Measurements from ENCODE around the gene ZNF773. TPM values are rescaled to one million over a fixed set of nuclear protein-coding genes. Genes with fewer than 3 reads are reported as not detected.
A peak's percentile ranks its signal among the peaks of the same experiment; 100 is the strongest.
"Not testable (repeated sequence)": the region's sequence is repeated elsewhere in the genome, so short reads cannot be mapped to it uniquely, and the experiment has no call there.

The ZNF773 gene
- 4.0 TPM for polyA plus RNA-seq (2013, experiment 1 of 2)
- polyA plus RNA-seq (2013, experiment 2 of 2) = 3.6 TPM

GRCh38 chr19:57499680-57500395 lies at the start of gene ZNF773:
TSS of gene ZNF773 (plus strand) at chr19:57499938. CDS start at chr19:57500081, 143 bp downstream.
- peaks cover 12% of the 10 kb centered on the region for H3K79me2 ChIP-seq (ENCODE audit: control insufficient read depth, insufficient read depth, low read length)
- not testable (repeated sequence) for H3K18ac ChIP-seq (ENCODE audit: low read length); H3K36me3 ChIP-seq (ENCODE audit: control insufficient read depth, insufficient read depth, low read length); H3K23ac ChIP-seq (ENCODE audit: low read length); H4K5ac ChIP-seq (ENCODE audit: low read length); H3K4ac ChIP-seq (ENCODE audit: low read depth, low read length); H2BK15ac ChIP-seq (replicated peaks; ENCODE audit: low read depth); H3K27ac ChIP-seq (ENCODE audit: low read depth, low read length); H3K27me3 ChIP-seq (ENCODE audit: insufficient read depth, low read length, poor library complexity); H4K8ac ChIP-seq (ENCODE audit: low read depth, low read length); H2AK5ac ChIP-seq (ENCODE audit: low read length); H2BK5ac ChIP-seq (ENCODE audit: low read length); H3K4me1 ChIP-seq (ENCODE audit: control insufficient read depth, low read depth, low read length); H2BK120ac ChIP-seq (ENCODE audit: low read depth, low read length)
- peak within 1 kb of the TSS; percentile 68 for H3K4me3 ChIP-seq (ENCODE audit: low read length)
- peak within 1 kb of the TSS; percentile 89 for H3K56ac ChIP-seq (ENCODE audit: low read length)
- H3K4me2 ChIP-seq (ENCODE audit: low read length) = peak within 1 kb of the TSS; percentile 35
- peak; percentile 98 for DNase-seq
- H3K9ac ChIP-seq (ENCODE audit: low read length) = peak within 1 kb of the TSS; percentile 82
- WGBS (ENCODE audit: extremely low coverage, insufficient coverage, low lambda C conversion rate) = 100% methylated on average over 2 of the region's 69 CpGs
- H3K79me1 ChIP-seq (ENCODE audit: low read length) = peaks cover 12% of the 10 kb centered on the region

GRCh38 chr19:57452307-57452706 lies 47.4 kb upstream of the ZNF773 start:
- Histone ChIP-seq H3K27me3 (ENCODE audit: insufficient read depth, low read length, poor library complexity) (no peaks in the 10 kb centered on the region), H2BK5ac (ENCODE audit: low read length) (no peak overlapping the region), H2BK120ac (ENCODE audit: low read depth, low read length) (no peak overlapping the region), H3K36me3 (ENCODE audit: control insufficient read depth, insufficient read depth, low read length) (no peaks in the 10 kb centered on the region), H3K4ac (ENCODE audit: low read depth, low read length) (no peak overlapping the region), H3K4me3 (ENCODE audit: low read length) (no peak overlapping the region), H3K9ac (ENCODE audit: low read length) (no peak overlapping the region), H3K4me2 (ENCODE audit: low read length) (no peak overlapping the region), H3K79me1 (ENCODE audit: low read length) (no peaks in the 10 kb centered on the region), H4K8ac (ENCODE audit: low read depth, low read length) (no peak overlapping the region), H3K18ac (ENCODE audit: low read length) (no peak overlapping the region), H3K56ac (ENCODE audit: low read length) (no peak overlapping the region), H4K5ac (ENCODE audit: low read length) (no peak overlapping the region), H3K4me1 (ENCODE audit: control insufficient read depth, low read depth, low read length) (no peaks in the 10 kb centered on the region), H3K27ac (ENCODE audit: low read depth, low read length) (no peak overlapping the region), H3K79me2 (ENCODE audit: control insufficient read depth, insufficient read depth, low read length) (no peaks in the 10 kb centered on the region), H2BK15ac (replicated peaks; ENCODE audit: low read depth) (no peak overlapping the region), H3K23ac (ENCODE audit: low read length) (no peak overlapping the region), H2AK5ac (ENCODE audit: low read length) (no peak overlapping the region)
- WGBS (ENCODE audit: extremely low coverage, insufficient coverage, low lambda C conversion rate) = no CpG with 5 or more reads among the region's 3 CpGs
- DNase-seq = no peak

GRCh38 chr19:57465680-57466381 lies 33.9 kb upstream of the ZNF773 start:
- Histone ChIP-seq H3K4me3 (ENCODE audit: low read length) (no peak overlapping the region), H2BK5ac (ENCODE audit: low read length) (no peak overlapping the region), H2BK120ac (ENCODE audit: low read depth, low read length) (no peak overlapping the region), H3K9ac (ENCODE audit: low read length) (no peak overlapping the region), H3K36me3 (ENCODE audit: control insufficient read depth, insufficient read depth, low read length) (no peaks in the 10 kb centered on the region), H3K18ac (ENCODE audit: low read length) (no peak overlapping the region), H3K23ac (ENCODE audit: low read length) (no peak overlapping the region), H3K56ac (ENCODE audit: low read length) (no peak overlapping the region), H3K79me2 (ENCODE audit: control insufficient read depth, insufficient read depth, low read length) (no peaks in the 10 kb centered on the region), H3K4me2 (ENCODE audit: low read length) (no peak overlapping the region), H3K79me1 (ENCODE audit: low read length) (no peaks in the 10 kb centered on the region), H3K27ac (ENCODE audit: low read depth, low read length) (no peak overlapping the region), H4K5ac (ENCODE audit: low read length) (no peak overlapping the region), H2BK15ac (replicated peaks; ENCODE audit: low read depth) (no peak overlapping the region), H3K4me1 (ENCODE audit: control insufficient read depth, low read depth, low read length) (no peaks in the 10 kb centered on the region), H4K8ac (ENCODE audit: low read depth, low read length) (no peak overlapping the region), H3K4ac (ENCODE audit: low read depth, low read length) (no peak overlapping the region), H2AK5ac (ENCODE audit: low read length) (no peak overlapping the region), H3K27me3 (ENCODE audit: insufficient read depth, low read length, poor library complexity) (no peaks in the 10 kb centered on the region)
- peak; percentile 79 for DNase-seq
- WGBS (ENCODE audit: extremely low coverage, insufficient coverage, low lambda C conversion rate) = no CpG with 5 or more reads among the region's 5 CpGs

- WGBS (ENCODE audit: extremely low coverage, insufficient coverage, low lambda C conversion rate) = no CpG with 5 or more reads among the region's 5 CpGs
- no peak for DNase-seq
- no peaks in the 10 kb centered on the region for H3K79me1 ChIP-seq (ENCODE audit: low read length)
Measured at GRCh38 chr19:57466489-57466888, 33.2 kb upstream of the ZNF773 start.

GRCh38 chr19:57473646-57474045 lies 26.1 kb upstream of the ZNF773 start:
- peak; percentile 50 for DNase-seq
- H3K4me2 ChIP-seq (ENCODE audit: low read length) = no peak overlapping the region
- H3K18ac ChIP-seq (ENCODE audit: low read length) = no peak overlapping the region
- no peak overlapping the region for H3K4ac ChIP-seq (ENCODE audit: low read depth, low read length)
- H3K27me3 ChIP-seq (ENCODE audit: insufficient read depth, low read length, poor library complexity) = no peaks in the 10 kb centered on the region
- no peak overlapping the region for H2BK5ac ChIP-seq (ENCODE audit: low read length)
- no peak overlapping the region for H4K5ac ChIP-seq (ENCODE audit: low read length)
- no peak overlapping the region for H3K56ac ChIP-seq (ENCODE audit: low read length)
- H3K79me1 ChIP-seq (ENCODE audit: low read length) = peaks cover 7% of the 10 kb centered on the region
- no peaks in the 10 kb centered on the region for H3K4me1 ChIP-seq (ENCODE audit: control insufficient read depth, low read depth, low read length)
- no peaks in the 10 kb centered on the region for H3K79me2 ChIP-seq (ENCODE audit: control insufficient read depth, insufficient read depth, low read length)
- no peak overlapping the region for H2AK5ac ChIP-seq (ENCODE audit: low read length)
- WGBS (ENCODE audit: extremely low coverage, insufficient coverage, low lambda C conversion rate) = no CpG with 5 or more reads among the region's 4 CpGs
- no peak overlapping the region for H2BK120ac ChIP-seq (ENCODE audit: low read depth, low read length)
- peaks cover 7% of the 10 kb centered on the region for H3K36me3 ChIP-seq (ENCODE audit: control insufficient read depth, insufficient read depth, low read length)
- peak overlapping the region; percentile 24 for H3K4me3 ChIP-seq (ENCODE audit: low read length)
- H3K9ac ChIP-seq (ENCODE audit: low read length) = no peak overlapping the region
- H4K8ac ChIP-seq (ENCODE audit: low read depth, low read length) = no peak overlapping the region
- H2BK15ac ChIP-seq (replicated peaks; ENCODE audit: low read depth) = no peak overlapping the region
- no peak overlapping the region for H3K27ac ChIP-seq (ENCODE audit: low read depth, low read length)
- H3K23ac ChIP-seq (ENCODE audit: low read length) = no peak overlapping the region

More at GRCh38 chr19:57466489-57466888, 33.2 kb upstream of the ZNF773 start:
- no peak overlapping the region for H3K4me3 ChIP-seq (ENCODE audit: low read length)
- H3K23ac ChIP-seq (ENCODE audit: low read length) = no peak overlapping the region
- H4K5ac ChIP-seq (ENCODE audit: low read length) = no peak overlapping the region
- H3K36me3 ChIP-seq (ENCODE audit: control insufficient read depth, insufficient read depth, low read length) = no peaks in the 10 kb centered on the region
- H3K79me2 ChIP-seq (ENCODE audit: control insufficient read depth, insufficient read depth, low read length) = no peaks in the 10 kb centered on the region
- H4K8ac ChIP-seq (ENCODE audit: low read depth, low read length) = no peak overlapping the region
- no peak overlapping the region for H3K18ac ChIP-seq (ENCODE audit: low read length)
- H3K4me1 ChIP-seq (ENCODE audit: control insufficient read depth, low read depth, low read length) = no peaks in the 10 kb centered on the region
- H3K4me2 ChIP-seq (ENCODE audit: low read length) = no peak overlapping the region
- no peak overlapping the region for H3K27ac ChIP-seq (ENCODE audit: low read depth, low read length)
- H3K9ac ChIP-seq (ENCODE audit: low read length) = no peak overlapping the region
- H3K56ac ChIP-seq (ENCODE audit: low read length) = no peak overlapping the region
- H2BK5ac ChIP-seq (ENCODE audit: low read length) = no peak overlapping the region
- H2BK15ac ChIP-seq (replicated peaks; ENCODE audit: low read depth) = no peak overlapping the region
- H2BK120ac ChIP-seq (ENCODE audit: low read depth, low read length) = no peak overlapping the region
- H2AK5ac ChIP-seq (ENCODE audit: low read length) = no peak overlapping the region
- no peaks in the 10 kb centered on the region for H3K27me3 ChIP-seq (ENCODE audit: insufficient read depth, low read length, poor library complexity)
- no peak overlapping the region for H3K4ac ChIP-seq (ENCODE audit: low read depth, low read length)
